Left ventricle myocardium inferior (tissue), 1 donor: ENCODE results near the gene TMEM221. TPM values are rescaled to one million over a fixed set of nuclear protein-coding genes. Genes with fewer than 3 reads are reported as not detected.

Experiments
- DNase-seq: peaks from one replicate; pipeline ENCODE4 v3.0.0-alpha.2; 2020
- H3K27ac ChIP-seq: fragments of 200-600 bp; replicated peaks from 2 replicates; pipeline ENCODE4 v1.8.0; 2021
- H3K27me3 ChIP-seq: fragments of 200-600 bp; 2 replicates; pipeline ENCODE4 v1.8.0; 2021; ENCODE audit warnings: low read depth
- H3K36me3 ChIP-seq: fragments of 200-600 bp; 2 replicates; pipeline ENCODE4 v1.8.0; 2021
- H3K4me1 ChIP-seq: fragments of 200-600 bp; 2 replicates; pipeline ENCODE4 v1.8.0; 2021
- H3K4me3 ChIP-seq: fragments of 200-600 bp; 2 replicates; pipeline ENCODE4 v1.8.0; 2021; ENCODE audit warnings: mild to moderate bottlenecking, moderate library complexity
- H3K9me3 ChIP-seq: fragments of 200-600 bp; replicated peaks from 2 replicates; pipeline ENCODE4 v1.8.0; 2021
- CTCF ChIP-seq: fragments of 200-600 bp; IDR thresholded peaks from 2 replicates; pipeline ENCODE4 v1.8.0; 2021; ENCODE audit warnings: antibody characterized with exemption, mild to moderate bottlenecking, borderline replicate concordance
- intact Hi-C: fragments of 100-400 bp; cut with micrococcal nuclease; formaldehyde crosslinking; loops from one replicate; pipeline ENCODE4 v1.11.0; 2022
- long read RNA-seq: library from polyadenylated mRNA; unstranded; transcript quantifications from one replicate; pipeline ENCODE4 v2.0.0, GENCODE V29; 2021
- total RNA-seq: library from RNA; stranded (reverse); fragmentation: NEBNext Ultra II Directional; extraction: Animal tissue kit (Norgen Biotek cat#: 25700); gene quantifications from one replicate; pipeline ENCODE4 v1.2.1, GENCODE V29; 2021
- donor health status: DM: no; HTN: yes; CAD: no; lungs with severe emphysema.

Gene TMEM221
- total RNA-seq: 0.14 TPM
- long read RNA-seq: 0 reads

- Histone ChIP-seq H3K4me1 (peaks cover 8% of the 10 kb centered on the region), H3K27ac (no peak within 1 kb of the TSS), H3K36me3 (no peaks in the 10 kb centered on the region), H3K9me3 (no peaks in the 10 kb centered on the region), H3K27me3 (peaks cover 46% of the 10 kb centered on the region), H3K4me3 (peak within 1 kb of the TSS; percentile 63)
- TF ChIP-seq CTCF: peak; percentile 66
- intact Hi-C loops: no loop called here
- DNase-seq: peak; percentile 47
These were observed at the start of gene TMEM221 for GRCh38 chr19:17448131-17448967. Gene TMEM221 (minus strand): TSS chr19:17448668. CDS start chr19:17448462, 206 bp downstream.

GRCh38 chr19:17497149-17497798 lies 48.8 kb upstream of the TMEM221 start:
- Histone ChIP-seq H3K9me3 (no peaks in the 10 kb centered on the region), H3K27me3 (no peaks in the 10 kb centered on the region), H3K4me1 (peaks cover 44% of the 10 kb centered on the region), H3K36me3 (peaks cover 37% of the 10 kb centered on the region), H3K4me3 (no peak overlapping the region), H3K27ac (peak overlapping the region; percentile 69)
- intact Hi-C loops: no loop called here
- no peak for TF ChIP-seq CTCF
- DNase-seq: no peak

- peaks cover 36% of the 10 kb centered on the region for H3K36me3 ChIP-seq
- peaks cover 44% of the 10 kb centered on the region for H3K4me1 ChIP-seq
- peak; percentile 85 for TF ChIP-seq CTCF
- intact Hi-C loops: no loop called here
- no peaks in the 10 kb centered on the region for H3K9me3 ChIP-seq
- no peaks in the 10 kb centered on the region for H3K27me3 ChIP-seq
- H3K27ac ChIP-seq: no peak overlapping the region
- H3K4me3 ChIP-seq: no peak overlapping the region
- DNase-seq: peak; percentile 63
These were observed 48.0 kb upstream of the TMEM221 start for GRCh38 chr19:17496337-17496997.

- intact Hi-C loops: no loop called here
- H3K4me3 ChIP-seq: no peak overlapping the region
- no peak for DNase-seq
- TF ChIP-seq CTCF: no peak
- H3K36me3 ChIP-seq: peaks cover 29% of the 10 kb centered on the region
- H3K27me3 ChIP-seq: no peaks in the 10 kb centered on the region
- no peaks in the 10 kb centered on the region for H3K9me3 ChIP-seq
- no peak overlapping the region for H3K27ac ChIP-seq
- H3K4me1 ChIP-seq: peaks cover 44% of the 10 kb centered on the region
These were observed 47.3 kb upstream of the TMEM221 start for GRCh38 chr19:17495639-17496296.

- H3K4me3 ChIP-seq: no peak overlapping the region
- peak overlapping the region; percentile 65 for H3K27ac ChIP-seq
- DNase-seq: no peak
- no peaks in the 10 kb centered on the region for H3K9me3 ChIP-seq
- intact Hi-C loops: no loop called here
- peaks cover 26% of the 10 kb centered on the region for H3K36me3 ChIP-seq
- H3K27me3 ChIP-seq: no peaks in the 10 kb centered on the region
- TF ChIP-seq CTCF: no peak
- H3K4me1 ChIP-seq: peaks cover 36% of the 10 kb centered on the region
These were observed 42.8 kb upstream of the TMEM221 start for GRCh38 chr19:17491287-17491686.
